HG02852 (cell line): Measurements from ENCODE around the gene ABLIM1.

ENCODE experiments used
- ATAC-seq: cut with Tn5 transposase; IDR thresholded peaks from one replicate; pipeline ENCODE4 v1.9.1; 2021; ENCODE audit warnings: mild to moderate bottlenecking, moderate library complexity; ENCODE audit not compliant: unreplicated experiment

The ABLIM1 gene

GRCh38 chr10:114551636-114551972, 106.5 kb downstream of the ABLIM1 start:
- ATAC-seq, result no peak

GRCh38 chr10:114550756-114551635, 107.1 kb downstream of the ABLIM1 start:
- ATAC-seq, result no peak

- ATAC-seq, result no peak
Observed at GRCh38 chr10:114548662-114549061, 109.4 kb downstream of the ABLIM1 start.

- no peak for ATAC-seq
Observed at GRCh38 chr10:114547514-114547913, 110.6 kb downstream of the ABLIM1 start.

- ATAC-seq, result no peak
Observed at GRCh38 chr10:114547056-114547455, 111.0 kb downstream of the ABLIM1 start.

- no peak for ATAC-seq
Observed at GRCh38 chr10:114545819-114546218, 112.3 kb downstream of the ABLIM1 start.

- ATAC-seq, result no peak
Observed at GRCh38 chr10:114545071-114545470, 113.0 kb downstream of the ABLIM1 start.

GRCh38 chr10:114544045-114544659, 113.9 kb downstream of the ABLIM1 start:
- peak; percentile 94 for ATAC-seq

GRCh38 chr10:114543456-114543855, 114.6 kb downstream of the ABLIM1 start:
- ATAC-seq, result no peak

GRCh38 chr10:114542373-114542772, 115.7 kb downstream of the ABLIM1 start:
- ATAC-seq, result no peak

- no peak for ATAC-seq
Observed at GRCh38 chr10:114541797-114542160, 116.3 kb downstream of the ABLIM1 start.

- ATAC-seq, result peak; percentile 31
Observed at GRCh38 chr10:114541081-114541796, 116.8 kb downstream of the ABLIM1 start.

- ATAC-seq, result no peak
Observed at GRCh38 chr10:114540236-114540635, 117.8 kb downstream of the ABLIM1 start.

- no peak for ATAC-seq
Observed at GRCh38 chr10:114539623-114540022, 118.5 kb downstream of the ABLIM1 start.

GRCh38 chr10:114538181-114538906, 119.7 kb downstream of the ABLIM1 start:
- peak; percentile 41 for ATAC-seq

GRCh38 chr10:114537736-114538135, 120.3 kb downstream of the ABLIM1 start:
- ATAC-seq, result no peak

- no peak for ATAC-seq
Observed at GRCh38 chr10:114534571-114534981, 123.5 kb downstream of the ABLIM1 start.

GRCh38 chr10:114532226-114532625, 125.8 kb downstream of the ABLIM1 start:
- no peak for ATAC-seq

GRCh38 chr10:114526504-114527238, 131.4 kb downstream of the ABLIM1 start:
- peak; percentile 94 for ATAC-seq

GRCh38 chr10:114526126-114526503, 132.0 kb downstream of the ABLIM1 start:
- peak; percentile 45 for ATAC-seq
